GM18520 (cell line): ENCODE measurements around the gene MAP3K7.
"Not testable (repeated sequence)": the region's sequence is repeated elsewhere in the genome, so short reads cannot be mapped to it uniquely, and the experiment has no call there.

Source experiments
- ATAC-seq: cut with Tn5 transposase; IDR thresholded peaks from one replicate; pipeline ENCODE4 v1.9.1; 2021; ENCODE audit not compliant: unreplicated experiment

The MAP3K7 gene

DNA sequence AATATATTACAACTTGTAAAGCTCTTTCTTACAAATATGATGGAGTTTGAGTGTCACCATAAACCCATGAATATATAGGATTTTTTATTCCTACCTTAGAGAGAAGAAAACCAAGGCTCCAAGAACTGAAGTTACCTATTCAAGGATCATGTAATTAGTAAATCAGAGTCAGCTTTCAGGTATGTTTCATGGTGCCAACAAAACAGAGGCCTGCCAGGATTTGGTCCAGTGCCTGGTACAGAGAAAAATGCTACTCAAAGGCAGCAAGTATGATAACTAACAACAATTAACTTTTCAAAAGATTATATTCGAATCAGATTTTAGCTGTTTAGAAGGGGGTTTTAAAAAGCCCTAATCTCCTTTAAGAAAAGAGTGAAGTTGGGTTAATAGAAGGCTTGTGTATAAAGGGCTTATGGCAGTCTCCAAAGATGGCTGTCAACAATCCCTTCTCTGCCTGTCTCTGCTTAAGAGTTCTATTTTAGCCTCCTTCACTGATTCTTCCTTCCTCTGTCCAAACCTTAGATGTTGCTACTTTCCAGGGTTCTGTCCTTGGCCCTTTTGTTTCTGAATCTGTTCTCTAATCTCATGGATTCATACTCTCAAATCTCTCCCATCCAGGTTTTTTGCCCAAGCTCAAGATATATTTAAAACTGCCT, 7.8 kb downstream of the MAP3K7 start:
- no peak for ATAC-seq

DNA sequence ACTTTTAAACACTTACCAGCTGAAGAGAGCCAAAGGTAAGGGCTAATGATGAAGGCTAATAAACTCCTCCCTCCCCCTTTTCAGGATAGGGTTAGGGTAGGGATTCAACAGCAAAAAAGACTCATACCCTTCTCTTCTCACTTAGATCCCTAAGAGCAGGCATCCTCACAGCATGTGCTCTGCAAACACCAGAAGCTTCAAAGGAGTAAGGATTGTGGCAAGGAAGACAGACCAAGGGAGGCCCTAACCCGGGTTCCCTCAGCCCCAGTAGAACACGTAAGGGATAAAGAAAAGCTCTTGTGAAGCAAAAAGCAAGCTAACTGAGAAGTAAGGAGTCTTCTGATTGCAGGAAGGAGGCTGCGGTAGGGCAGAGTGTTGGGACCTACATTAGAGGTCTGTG, 11.6 kb downstream of the MAP3K7 start:
- no peak for ATAC-seq

DNA sequence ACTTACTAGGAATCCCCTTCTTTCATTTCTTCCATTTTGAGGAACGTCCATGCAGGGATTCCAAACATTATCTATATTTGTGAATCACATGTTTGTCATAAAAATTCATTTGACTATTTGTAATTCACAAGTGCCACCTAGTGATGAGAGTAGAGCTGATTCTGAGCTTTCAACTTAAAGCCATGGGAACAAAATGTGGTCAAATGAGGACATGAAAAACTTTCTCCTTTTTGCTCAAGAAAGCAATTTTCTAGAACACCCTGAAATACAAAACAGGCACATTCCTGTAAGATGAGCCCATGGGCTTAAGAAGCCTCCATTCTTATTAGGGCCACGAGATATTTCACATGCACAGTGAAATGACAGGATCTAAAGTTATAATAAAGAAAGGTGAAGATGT, 12.3 kb downstream of the MAP3K7 start:
- ATAC-seq: no peak

DNA sequence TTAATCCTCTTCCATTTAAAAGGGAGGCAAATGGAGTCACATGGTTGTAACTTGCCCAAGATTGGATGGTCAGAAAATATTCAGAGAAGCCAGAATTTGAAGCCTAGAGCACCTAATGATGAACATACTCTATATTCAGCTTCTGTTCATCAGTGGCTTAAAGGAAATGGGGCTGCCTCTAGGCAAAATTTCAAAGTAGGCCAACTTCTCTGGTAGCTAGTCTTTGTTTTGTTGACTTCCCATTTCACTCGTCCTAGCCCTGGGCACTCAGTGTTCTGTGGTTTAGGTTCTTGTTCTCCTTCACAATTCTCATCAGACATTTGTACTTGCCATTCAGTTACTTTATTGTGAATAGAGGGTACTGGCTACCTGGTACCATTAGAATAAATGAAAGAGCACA, 13.2 kb downstream of the MAP3K7 start:
- no peak for ATAC-seq

DNA sequence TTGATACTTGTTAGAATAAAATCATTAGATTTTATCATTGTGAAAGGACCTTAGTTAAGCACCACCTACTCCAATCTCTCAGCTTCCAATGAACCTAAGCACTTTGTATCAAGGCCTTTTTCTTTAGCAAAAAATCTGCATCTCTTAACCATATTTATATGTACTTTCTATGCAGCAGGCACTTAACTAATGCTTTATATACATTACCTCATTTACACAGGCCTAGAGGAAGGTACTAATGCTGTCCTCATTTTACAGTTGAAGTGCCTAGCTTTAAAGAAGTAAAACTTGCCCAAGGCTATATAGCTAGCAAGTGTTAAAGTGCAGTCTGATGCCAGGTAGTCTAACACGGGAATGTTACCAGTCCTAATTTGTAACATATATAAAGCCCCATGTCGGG, 14.0 kb downstream of the MAP3K7 start:
- no peak for ATAC-seq

DNA sequence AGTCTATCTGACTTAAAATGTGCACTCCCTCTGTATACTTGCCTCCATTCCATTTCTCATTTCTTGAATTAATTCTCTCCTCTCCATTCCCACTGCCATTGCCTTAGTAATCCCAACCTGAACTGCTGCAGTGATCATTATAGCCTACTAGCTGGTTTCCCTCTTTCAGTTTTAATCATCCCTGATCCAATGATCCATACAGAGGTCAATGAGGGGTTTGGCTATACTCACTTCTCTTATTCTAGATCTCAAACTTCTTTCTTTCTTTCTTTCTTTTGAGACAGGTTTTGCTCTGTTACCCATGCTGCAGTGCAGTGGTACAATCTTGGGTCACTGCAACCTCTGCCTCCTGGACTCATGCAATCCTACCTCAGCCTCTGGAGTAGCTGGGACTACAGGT, 17.6 kb downstream of the MAP3K7 start:
- no peak for ATAC-seq

DNA sequence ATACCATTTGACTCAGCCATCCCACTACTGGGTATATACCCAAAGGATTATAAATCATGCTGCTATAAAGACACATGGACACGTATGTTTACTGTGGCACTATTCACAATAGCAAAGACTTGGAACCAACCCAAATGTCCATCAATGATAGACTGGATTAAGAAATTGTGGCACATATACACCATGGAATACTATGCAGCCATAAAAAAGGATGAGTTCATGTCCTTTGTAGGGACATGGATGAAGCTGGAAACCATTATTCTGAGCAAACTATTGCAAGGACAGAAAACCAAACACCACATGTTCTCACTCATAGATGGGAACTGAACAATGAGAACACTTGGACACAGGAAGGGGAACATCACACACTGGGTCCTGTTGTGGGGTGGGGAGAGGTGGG, 19.2 kb downstream of the MAP3K7 start:
- ATAC-seq: not testable (repeated sequence)

DNA sequence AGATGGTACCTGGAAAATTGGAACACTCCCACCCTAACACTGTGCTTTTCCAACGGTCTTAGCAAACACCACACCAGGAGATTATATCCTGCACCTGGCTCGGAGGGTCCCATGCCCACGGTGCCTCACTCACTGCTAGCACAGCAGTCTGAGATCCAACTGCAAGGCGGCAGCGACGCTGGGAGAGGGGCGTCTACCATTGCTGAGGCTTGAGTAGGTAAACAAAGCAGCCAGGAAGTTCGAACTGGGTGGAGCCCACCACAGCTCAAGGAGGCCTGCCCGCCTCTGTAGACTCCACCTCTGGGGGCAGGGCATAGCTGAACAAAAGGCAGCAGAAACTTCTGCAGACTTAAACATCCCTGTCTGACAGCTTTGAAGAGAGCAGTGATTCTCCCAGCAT, 24.5 kb downstream of the MAP3K7 start:
- ATAC-seq: not testable (repeated sequence)

DNA sequence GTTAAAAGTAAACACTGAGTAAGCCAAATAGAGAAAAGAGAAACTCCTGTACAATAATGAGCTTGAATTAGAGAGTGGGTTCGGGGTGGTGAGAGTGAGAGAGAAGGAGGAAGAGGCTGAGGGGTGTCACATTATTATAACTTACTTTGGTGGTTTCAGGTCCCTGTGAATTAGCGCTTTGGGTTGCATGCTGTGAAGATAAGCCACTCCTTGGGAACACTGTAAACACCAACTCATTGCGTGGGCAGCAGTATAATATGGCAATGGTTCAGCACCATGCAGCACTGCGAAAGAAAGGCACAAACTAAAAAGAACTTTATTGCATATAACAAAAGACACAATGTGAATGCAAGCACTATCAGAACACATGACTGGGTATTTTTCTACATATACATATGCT, 26.9 kb downstream of the MAP3K7 start:
- no peak for ATAC-seq

DNA sequence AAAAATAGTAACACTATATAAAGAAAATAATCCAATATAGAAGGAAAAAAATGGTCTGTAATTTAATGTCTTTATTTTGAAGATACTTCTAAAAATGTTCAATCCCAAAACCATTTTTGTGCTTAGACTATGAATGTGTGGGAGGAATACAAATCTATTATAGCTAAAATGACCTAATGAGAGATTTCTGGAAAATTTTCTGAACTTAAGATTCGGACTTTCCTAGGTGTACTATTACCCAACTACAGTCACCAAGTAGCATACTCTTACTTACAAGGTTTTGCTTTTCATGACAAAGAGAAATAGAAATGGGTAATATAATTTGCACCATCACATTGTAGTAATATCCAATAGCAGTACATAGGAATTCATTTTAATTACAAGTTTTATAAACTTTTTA, 29.9 kb downstream of the MAP3K7 start:
- ATAC-seq: no peak

DNA sequence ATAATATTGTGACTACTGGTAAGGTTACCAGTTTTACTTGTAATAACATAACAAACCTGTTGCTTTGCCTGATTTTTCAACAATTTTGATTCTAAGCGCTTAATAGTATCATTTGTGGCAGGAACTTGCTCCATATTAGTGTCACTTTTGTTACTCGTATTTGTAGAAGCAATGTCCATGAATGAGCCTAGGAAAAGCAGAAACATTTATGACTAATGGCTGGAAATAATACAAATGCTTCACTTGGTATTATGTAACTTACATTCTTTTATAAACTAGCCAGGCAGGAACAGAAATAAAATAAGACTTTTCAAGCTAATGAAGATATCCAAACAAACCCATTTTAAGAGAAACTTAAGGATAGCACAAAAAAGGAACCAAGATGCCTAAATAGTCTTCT, 38.9 kb downstream of the MAP3K7 start:
- ATAC-seq: no peak

DNA sequence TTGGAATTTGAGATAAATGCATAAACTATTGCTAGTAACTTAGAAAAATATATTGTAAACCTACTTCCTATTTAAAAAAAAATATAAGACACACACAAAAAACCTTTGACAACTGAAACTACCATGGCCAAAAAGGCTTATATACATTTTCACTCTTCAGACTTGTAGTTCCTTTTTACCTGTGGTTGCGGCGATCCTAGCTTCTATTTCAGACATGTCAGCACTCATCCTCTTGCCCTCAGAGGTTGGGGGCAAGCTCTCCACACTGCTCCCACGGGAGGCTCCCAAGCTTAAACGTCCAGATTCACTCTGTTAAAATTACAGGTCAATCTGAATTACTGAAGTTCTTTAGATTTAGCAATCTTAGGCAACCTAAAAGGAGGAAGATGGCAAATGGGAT, 39.8 kb downstream of the MAP3K7 start:
- no peak for ATAC-seq

DNA sequence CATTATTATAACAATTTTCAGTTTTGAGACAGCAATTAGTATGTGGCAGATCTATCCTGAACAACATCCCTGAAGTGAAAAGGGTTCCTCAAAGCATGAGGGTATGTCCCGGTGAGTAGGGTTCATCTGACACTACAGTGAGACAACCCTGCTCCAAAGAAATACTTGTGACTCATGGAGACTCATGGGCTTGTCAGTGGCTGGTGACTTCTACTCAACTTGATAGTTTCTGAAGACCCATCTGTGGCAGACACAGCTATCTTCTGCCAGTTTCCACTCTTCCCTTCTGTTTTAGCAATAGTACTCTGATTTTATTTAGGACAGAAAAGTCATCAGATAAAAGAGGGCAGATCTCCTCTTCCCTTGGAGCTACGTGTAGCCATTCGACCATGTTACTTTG, 41.4 kb downstream of the MAP3K7 start:
- no peak for ATAC-seq

DNA sequence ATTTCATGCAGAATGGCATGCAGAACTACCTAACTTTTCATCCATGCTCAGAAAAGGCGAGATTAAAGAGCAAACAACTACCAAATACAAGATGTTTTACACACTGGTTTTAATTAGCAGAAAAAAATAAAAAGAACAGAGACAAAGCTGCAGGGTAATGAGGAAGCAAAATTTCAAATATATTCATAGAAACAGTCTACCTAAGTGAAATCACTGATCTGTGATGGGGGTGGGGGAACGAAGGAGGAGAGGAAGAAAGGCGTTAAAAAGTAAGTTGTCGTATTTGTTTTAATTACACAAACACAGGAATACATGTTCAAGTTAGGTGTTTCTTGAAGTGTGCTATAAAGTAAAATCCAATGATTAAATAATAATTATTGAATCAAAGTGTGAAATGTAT, 42.1 kb downstream of the MAP3K7 start:
- ATAC-seq: no peak

DNA sequence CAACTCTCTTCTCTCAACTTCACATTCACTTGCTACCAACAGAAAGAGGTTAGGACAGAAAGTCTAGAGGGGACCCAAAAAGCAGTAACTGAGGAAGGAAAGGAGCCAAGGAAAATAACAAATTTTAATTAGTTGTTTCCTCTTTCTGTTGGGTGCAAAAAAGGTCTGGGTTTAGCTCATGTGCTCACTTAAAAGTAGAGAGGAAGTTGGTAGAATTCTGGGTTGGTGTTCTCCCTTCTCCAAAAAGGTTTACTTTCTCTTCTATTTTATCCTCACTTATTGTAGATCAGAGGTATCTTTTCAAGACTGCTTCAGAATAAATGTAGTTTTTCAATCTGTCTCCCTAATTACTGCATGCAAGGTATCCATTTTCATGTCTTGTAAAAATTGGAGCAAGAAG, 42.8 kb downstream of the MAP3K7 start:
- ATAC-seq: no peak

DNA sequence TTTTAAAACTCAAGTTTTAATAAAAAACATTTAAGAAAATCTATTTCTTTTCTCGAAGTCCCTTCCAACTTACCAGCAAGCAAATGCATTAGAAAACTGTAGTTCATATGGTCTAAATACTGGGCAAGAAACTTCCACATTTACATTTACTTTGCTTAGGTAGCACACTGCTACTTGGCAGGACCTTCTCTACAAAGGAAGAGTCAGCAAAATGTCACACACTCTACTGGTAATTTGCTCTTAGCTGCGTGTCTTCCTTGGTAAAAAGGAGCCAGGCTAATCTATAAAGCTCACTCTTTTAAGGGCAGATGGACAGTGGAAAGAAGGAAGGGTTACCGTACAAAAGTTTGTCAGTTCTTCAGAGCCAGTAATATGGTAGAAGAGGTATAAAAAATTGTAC, 45.7 kb downstream of the MAP3K7 start:
- ATAC-seq: no peak

DNA sequence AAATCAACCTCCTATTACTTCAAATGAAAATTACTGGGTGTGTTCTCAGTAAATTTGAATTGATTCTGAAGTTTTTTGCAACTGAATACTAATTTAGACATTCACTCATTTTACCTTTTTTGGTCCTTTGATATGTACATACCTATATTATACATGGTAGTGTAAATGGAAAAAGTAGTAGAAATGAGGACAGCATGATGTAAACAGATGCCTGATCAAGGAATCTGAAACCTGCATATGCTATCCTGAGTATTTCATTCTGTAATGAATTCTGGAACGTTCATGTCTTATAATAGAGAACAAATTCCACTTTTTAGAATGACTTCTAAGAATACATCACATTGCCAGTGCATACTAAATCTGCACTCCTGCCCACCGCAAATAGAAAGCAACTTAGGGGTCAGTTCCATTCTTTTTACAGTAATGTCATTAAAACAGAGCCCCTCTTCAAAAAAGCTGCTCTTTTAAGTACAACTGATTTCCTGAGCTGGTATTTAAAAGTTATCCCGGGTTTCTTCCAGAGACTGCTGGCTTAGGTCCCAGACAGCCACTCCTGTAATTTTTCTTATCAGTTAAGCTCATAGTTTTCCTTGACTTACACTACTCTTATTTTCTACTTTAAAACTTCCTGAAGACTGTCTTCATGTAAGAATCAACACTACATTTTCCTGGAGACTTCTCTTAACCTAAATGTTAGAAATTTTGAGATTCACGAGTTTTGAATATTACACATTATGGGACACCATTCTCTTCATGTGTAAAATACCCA, 48.4 kb downstream of the MAP3K7 start:
- ATAC-seq: no peak

DNA sequence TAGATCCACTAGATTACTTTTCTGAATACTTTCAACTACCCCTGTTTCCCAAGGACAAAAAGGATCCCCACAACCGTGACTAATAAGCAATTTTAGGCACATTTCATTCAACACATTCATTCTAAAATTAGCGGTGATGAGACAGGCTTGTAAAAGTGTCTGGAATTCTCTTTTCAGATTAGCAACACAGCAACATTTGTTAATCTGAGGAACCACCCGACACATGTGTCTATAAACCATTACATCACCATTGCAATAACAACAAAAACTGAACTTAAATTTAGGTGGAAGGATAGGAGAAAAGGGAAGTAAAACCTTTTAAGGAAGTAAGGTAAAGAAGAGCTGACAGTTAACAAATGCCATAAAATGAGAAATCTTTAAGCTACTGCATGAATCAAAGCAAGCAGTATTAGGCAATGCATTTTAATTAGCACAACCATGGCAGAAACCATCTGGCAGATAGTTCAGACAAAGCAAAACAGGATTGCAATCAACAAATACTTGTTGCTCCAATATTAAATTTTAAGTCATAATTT, 49.1 kb downstream of the MAP3K7 start:
- no peak for ATAC-seq

DNA sequence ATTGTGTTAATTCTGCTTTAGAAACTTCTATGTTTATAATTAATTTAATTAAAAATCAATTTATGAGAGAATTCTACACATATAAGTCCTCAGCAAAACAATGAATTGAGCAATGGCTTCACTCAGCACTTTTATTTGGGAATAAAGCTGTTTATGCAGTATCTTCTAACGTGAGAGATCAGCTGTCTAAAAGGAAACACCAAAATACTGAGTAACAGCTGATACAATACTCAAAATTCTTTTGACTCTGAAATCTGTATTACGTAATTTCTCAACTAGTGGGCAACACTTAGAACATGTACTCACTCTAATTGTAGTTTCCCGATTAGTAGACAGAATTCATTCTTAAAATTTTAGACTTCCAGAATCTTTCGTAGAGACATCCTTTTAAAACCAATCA, 49.8 kb downstream of the MAP3K7 start:
- ATAC-seq: no peak

DNA sequence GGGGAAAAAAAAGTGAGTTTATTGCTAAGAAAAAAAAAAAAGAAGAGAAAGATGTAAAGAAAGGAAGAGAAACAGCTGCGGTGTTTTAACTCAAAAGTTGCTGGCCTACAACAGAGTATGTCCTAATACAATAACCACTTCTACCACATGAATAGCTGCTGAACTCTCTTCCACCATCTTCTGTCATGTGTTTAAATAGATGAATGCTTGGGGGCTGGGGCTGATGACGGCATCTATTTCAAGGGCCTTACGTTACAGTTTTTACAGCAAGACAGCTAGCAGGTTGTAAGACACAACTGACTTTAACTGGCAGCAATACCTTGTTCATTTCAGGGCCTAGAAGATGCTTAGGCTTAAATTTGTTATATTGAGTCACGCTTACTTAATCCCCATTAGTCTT, 50.4 kb downstream of the MAP3K7 start:
- ATAC-seq: no peak

DNA sequence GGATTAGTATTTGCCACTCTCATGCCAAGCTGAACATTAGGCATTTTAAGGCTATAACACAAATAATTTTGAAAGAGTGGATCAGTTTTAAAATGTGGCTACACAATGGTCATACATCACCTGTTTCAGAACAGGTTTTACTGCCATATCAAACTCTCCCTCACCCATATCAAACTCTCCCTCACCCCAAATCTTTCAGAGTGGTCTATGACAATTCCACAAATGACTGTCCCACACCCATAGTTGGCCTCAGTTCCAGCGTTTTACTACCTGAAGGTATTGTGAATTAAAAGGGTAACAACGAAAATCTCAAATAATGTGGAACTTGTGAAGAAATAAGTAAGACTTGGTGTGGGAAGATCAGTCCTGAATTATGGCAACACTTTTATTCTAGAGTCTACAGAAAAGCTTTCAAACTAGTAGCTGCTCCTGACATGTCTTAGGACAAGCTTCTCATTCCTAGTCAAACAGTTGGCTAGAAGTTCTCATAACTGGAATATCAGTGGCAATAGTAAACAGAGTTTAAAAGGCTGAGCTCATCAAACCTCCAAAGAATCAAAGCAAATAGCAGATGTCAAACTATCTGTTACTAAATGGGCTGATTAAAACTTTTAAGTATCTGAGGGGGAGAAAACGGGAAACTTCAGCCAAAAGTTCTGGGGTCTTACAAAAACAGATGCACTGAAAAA, 52.4 kb downstream of the MAP3K7 start:
- no peak for ATAC-seq
